AG04450 (cell line): Measurements from ENCODE around the gene FHIT. TPM values are rescaled to one million over a fixed set of nuclear protein-coding genes. Genes with fewer than 3 reads are reported as not detected.

ENCODE experiments used
- CTCF ChIA-PET: fragments of 300-600, 350-600 bp; formaldehyde crosslinking; extraction: SDS; loops from one replicate; lab custom pipeline; 2022; ENCODE audit warnings: antibody characterized with exemption, inconsistent platforms; lab: Charles Lee
- POLR2A ChIA-PET: fragments of 350-600 bp; formaldehyde crosslinking; extraction: SDS; loops from one replicate; lab custom pipeline; 2021; ENCODE audit warnings: antibody characterized with exemption, inconsistent platforms; lab: Yijun Ruan, JAX
- DNase-seq: peaks from one replicate; pipeline ENCODE4 v3.0.0-alpha.2; 2011; ENCODE audit warnings: low read depth, low spot score
- H3K27ac ChIP-seq: one replicate; pipeline ENCODE4 v1.5.1; 2012; ENCODE audit warnings: low read depth, low read length, control low read depth
- H3K27me3 ChIP-seq: one replicate; pipeline ENCODE4 v1.6.0; 2012; ENCODE audit warnings: low read length; ENCODE audit not compliant: control insufficient read depth, insufficient read depth
- H3K4me3 ChIP-seq: 2 replicates; pipeline ENCODE4 v1.5.1; 2011; ENCODE audit warnings: mild to moderate bottlenecking, low read depth, low read length, control low read depth
- H3K9me3 ChIP-seq: 2 replicates; pipeline ENCODE4 v1.5.1; 2012; ENCODE audit warnings: low read length; ENCODE audit not compliant: control insufficient read depth, insufficient read depth
- polyA plus RNA-seq: library from polyadenylated mRNA; depleted of rRNA; stranded (reverse); fragments of >200 nt; gene quantifications from 2 replicates; pipeline ENCODE4 v1.2.3, GENCODE V29; 2011
- TF ChIP-seq, protein P1 (sequence below): IDR thresholded peaks from 2 replicates; pipeline ENCODE4 v1.5.1; 2011; ENCODE audit warnings: low read depth, low read length, control low read depth, inconsistent platforms

The FHIT gene
- polyA plus RNA-seq, 1 experiment = 0.17 TPM

DNA sequence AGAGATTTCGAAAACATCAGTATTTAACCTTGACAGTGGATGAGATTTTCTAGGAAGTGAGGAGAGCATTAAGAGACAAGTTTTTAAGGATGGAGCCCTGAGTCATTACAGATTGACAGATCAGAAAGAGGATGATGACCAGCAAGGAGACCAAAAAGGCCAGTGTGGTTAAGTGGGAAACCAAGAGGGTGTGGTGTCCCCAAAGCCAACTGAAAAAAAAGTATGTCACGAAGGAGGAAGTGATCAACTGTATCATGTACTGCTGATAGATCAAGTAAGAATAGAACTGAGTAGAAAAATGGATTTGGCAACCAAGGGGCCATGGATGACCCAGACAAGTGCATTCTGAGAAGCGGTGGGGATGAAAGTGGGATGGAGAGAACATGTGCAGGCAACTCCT, 491.8 kb downstream of the FHIT start:
- DNase-seq = no peak
- TF ChIP-seq, protein P1, sequence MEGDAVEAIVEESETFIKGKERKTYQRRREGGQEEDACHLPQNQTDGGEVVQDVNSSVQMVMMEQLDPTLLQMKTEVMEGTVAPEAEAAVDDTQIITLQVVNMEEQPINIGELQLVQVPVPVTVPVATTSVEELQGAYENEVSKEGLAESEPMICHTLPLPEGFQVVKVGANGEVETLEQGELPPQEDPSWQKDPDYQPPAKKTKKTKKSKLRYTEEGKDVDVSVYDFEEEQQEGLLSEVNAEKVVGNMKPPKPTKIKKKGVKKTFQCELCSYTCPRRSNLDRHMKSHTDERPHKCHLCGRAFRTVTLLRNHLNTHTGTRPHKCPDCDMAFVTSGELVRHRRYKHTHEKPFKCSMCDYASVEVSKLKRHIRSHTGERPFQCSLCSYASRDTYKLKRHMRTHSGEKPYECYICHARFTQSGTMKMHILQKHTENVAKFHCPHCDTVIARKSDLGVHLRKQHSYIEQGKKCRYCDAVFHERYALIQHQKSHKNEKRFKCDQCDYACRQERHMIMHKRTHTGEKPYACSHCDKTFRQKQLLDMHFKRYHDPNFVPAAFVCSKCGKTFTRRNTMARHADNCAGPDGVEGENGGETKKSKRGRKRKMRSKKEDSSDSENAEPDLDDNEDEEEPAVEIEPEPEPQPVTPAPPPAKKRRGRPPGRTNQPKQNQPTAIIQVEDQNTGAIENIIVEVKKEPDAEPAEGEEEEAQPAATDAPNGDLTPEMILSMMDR = no peak
- Histone ChIP-seq H3K27me3 (no peaks in the 10 kb centered on the region), H3K27ac (no peak overlapping the region), H3K4me3 (no peak overlapping the region), H3K9me3 (no peaks in the 10 kb centered on the region)
- CTCF ChIA-PET = no interaction called here
- POLR2A ChIA-PET = no interaction called here

DNA sequence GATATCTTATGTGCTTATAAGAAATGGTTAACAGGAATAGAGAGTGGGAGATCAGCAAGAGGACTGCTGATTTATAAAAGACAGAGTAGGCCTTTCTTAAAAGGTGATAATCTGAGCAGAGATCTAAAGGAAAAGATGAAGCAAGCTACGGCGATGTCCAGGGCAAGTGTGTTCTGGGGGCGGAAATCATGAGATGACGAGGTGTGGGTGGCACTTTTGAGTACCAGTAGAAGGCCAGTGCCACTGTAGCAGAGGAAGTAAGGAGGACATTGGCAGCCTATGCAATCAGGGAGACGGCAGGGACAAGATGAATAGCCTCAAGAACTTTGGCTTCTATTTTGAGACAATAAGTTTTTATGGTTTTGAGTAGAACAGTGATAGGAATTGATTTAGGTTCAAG, 492.4 kb downstream of the FHIT start:
- POLR2A ChIA-PET = no interaction called here
- CTCF ChIA-PET = no interaction called here

DNA sequence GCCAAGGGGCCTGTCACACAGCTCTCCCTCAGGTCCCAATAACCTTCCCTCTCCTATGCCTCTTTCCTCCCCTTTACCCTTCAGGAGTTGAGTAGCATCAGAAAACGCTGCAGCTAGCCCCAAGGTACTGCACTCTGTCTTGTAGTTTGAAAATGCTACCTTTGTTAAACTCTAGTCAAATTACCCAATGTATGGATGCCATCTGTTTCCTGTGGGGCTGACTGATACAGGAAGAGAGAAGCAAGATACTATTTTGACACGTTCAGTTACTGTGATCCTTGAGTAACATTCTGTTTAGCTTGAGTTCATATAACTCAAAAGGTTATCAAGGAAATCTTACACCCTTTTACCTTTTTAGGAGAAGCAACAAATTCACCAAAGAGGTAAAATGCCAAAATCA, 493.1 kb downstream of the FHIT start:
- H3K27ac ChIP-seq = no peak overlapping the region
- CTCF ChIA-PET = no interaction called here
- H3K4me3 ChIP-seq = no peak overlapping the region
- H3K9me3 ChIP-seq = no peaks in the 10 kb centered on the region
- DNase-seq = no peak
- POLR2A ChIA-PET = no interaction called here
- no peaks in the 10 kb centered on the region for H3K27me3 ChIP-seq
- TF ChIP-seq, protein P1 = no peak

More for the DNA sequence above, 492.4 kb downstream of the FHIT start:
- H3K27me3 ChIP-seq = no peaks in the 10 kb centered on the region
- H3K27ac ChIP-seq = no peak overlapping the region
- TF ChIP-seq, protein P1 = no peak
- H3K4me3 ChIP-seq = no peak overlapping the region
- no peaks in the 10 kb centered on the region for H3K9me3 ChIP-seq
- DNase-seq = no peak

DNA sequence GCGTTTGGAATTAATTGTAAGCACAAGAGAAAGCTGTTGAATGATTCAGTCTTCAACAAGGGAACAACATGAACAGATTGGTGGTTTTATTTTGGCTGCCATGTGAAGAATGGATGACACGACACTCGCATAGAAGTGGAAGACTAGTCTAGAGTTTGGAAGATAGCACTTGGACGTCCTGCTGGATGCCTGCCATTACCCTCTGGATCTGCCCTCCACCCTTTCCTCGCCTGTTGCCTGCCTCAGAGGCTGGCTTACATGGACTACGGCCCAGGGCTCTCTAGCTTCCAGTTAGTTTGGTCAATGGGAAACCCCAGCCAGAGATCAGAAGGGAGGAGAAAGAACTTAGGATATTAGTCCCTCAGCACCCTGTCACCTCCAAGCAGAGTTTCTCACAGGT, 493.5 kb downstream of the FHIT start:
- TF ChIP-seq, protein P1 = no peak
- H3K27me3 ChIP-seq = no peaks in the 10 kb centered on the region
- ChIA-PET POLR2A (no interaction called here), CTCF (no interaction called here)
- H3K9me3 ChIP-seq = no peaks in the 10 kb centered on the region
- H3K27ac ChIP-seq = no peak overlapping the region
- H3K4me3 ChIP-seq = no peak overlapping the region
- no peak for DNase-seq

DNA sequence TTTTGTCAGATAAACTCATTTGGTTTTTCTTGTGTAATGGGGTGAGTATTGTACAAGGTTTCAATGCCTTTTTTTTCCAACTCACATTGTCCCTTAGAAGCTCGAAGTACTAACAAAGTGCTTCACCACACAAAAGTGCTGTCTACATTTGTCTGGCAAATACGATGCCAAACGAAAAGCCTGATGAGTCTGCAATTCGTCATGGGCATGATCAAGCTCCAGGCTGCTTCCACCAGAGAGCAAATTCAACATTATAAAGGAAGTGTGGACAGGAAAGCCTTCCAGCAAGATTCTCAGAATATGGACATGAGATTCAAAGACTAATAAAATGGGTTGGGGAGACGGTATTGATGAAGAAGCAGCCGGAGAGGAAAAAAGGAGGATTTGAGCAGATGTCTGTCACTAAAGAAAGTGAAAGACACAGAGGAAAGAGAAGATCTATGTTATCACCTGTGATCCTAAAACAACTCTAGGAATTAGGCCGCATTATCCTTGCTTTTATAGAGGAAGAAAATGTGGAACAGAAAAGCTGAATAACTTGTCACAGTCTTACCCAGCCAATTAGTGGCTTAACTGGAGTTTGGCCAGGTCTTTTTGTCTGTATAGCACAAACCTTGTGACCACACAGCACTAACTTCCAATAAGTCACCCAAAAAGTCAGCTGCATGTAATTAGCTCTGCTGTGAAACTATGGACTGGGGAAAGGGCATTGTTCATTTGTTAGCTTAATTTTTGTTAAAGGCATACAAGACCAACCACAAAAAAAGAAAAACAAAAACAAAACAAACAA, 494.8 kb downstream of the FHIT start:
- no peak overlapping the region for H3K4me3 ChIP-seq
- no peaks in the 10 kb centered on the region for H3K9me3 ChIP-seq
- TF ChIP-seq, protein P1 = no peak
- H3K27ac ChIP-seq = no peak overlapping the region
- ChIA-PET CTCF (no interaction called here), POLR2A (no interaction called here)
- no peak for DNase-seq
- no peaks in the 10 kb centered on the region for H3K27me3 ChIP-seq
